Progenitor cell of endocrine pancreas (in vitro differentiated cells): ENCODE measurements around the gene OR6M1. TPM values are rescaled to one million over a fixed set of nuclear protein-coding genes. Genes with fewer than 3 reads are reported as not detected.
A peak's percentile ranks its signal among the peaks of the same experiment; 100 is the strongest.

ENCODE experiments used
- DNase-seq: peaks from one replicate; pipeline ENCODE4 v3.0.0; 2021; ENCODE audit warnings: low spot score; ENCODE audit not compliant: unreplicated experiment
- H3K27ac Mint-ChIP-seq: 2 replicates; pipeline ENCODE4 v1.8.0; 2021; ENCODE audit warnings: mild to moderate bottlenecking, moderate library complexity, mixed read lengths
- H3K27me3 Mint-ChIP-seq: 2 replicates; pipeline ENCODE4 v1.8.0; 2021; ENCODE audit warnings: mixed read lengths
- H3K36me3 Mint-ChIP-seq: 2 replicates; pipeline ENCODE4 v1.8.0; 2022; ENCODE audit warnings: mixed read lengths; ENCODE audit not compliant: insufficient read depth
- H3K4me1 Mint-ChIP-seq: 2 replicates; pipeline ENCODE4 v1.8.0; 2021; ENCODE audit warnings: low read depth, mixed read lengths
- H3K4me3 Mint-ChIP-seq: 2 replicates; pipeline ENCODE4 v1.8.0; 2021; ENCODE audit warnings: low read depth, mild to moderate bottlenecking, moderate library complexity, mixed read lengths
- H3K9me3 Mint-ChIP-seq: 2 replicates; pipeline ENCODE4 v1.8.0; 2021; ENCODE audit warnings: low read depth, mixed read lengths
- CTCF ChIP-seq: fragments of 200-600 bp; sonication (generic); IDR thresholded peaks from one replicate; pipeline ENCODE4 v1.5.0; 2021; ENCODE audit warnings: antibody characterized with exemption, mild to moderate bottlenecking; ENCODE audit not compliant: unreplicated experiment
- total RNA-seq: library from RNA; stranded (reverse); gene quantifications from 2 replicates; pipeline ENCODE4 v1.2.1, GENCODE V29; 2021

OR6M1 gene
- total RNA-seq, 1 donor from 2014 or later: not detected

- H3K9me3 Mint-ChIP-seq: peaks cover 12% of the 10 kb centered on the region
- no peak overlapping the region for H3K4me3 Mint-ChIP-seq
- DNase-seq: no peak
- H3K27me3 Mint-ChIP-seq: no peaks in the 10 kb centered on the region
- H3K4me1 Mint-ChIP-seq: peaks cover 29% of the 10 kb centered on the region
- H3K27ac Mint-ChIP-seq: peak overlapping the region; percentile 68
- no peak for TF ChIP-seq CTCF
- peaks cover 6% of the 10 kb centered on the region for H3K36me3 Mint-ChIP-seq
Observed at GRCh38 chr11:123796226-123796625, 9.9 kb downstream of the OR6M1 start.

GRCh38 chr11:123783536-123783935 is 22.6 kb downstream of the OR6M1 start:
- no peaks in the 10 kb centered on the region for H3K4me1 Mint-ChIP-seq
- no peak overlapping the region for H3K27ac Mint-ChIP-seq
- no peak overlapping the region for H3K4me3 Mint-ChIP-seq
- H3K9me3 Mint-ChIP-seq: peaks cover 9% of the 10 kb centered on the region
- no peaks in the 10 kb centered on the region for H3K27me3 Mint-ChIP-seq
- no peak for TF ChIP-seq CTCF
- H3K36me3 Mint-ChIP-seq: peaks cover 3% of the 10 kb centered on the region
- no peak for DNase-seq

GRCh38 chr11:123778511-123778910 is 27.6 kb downstream of the OR6M1 start:
- no peak for DNase-seq
- no peaks in the 10 kb centered on the region for H3K9me3 Mint-ChIP-seq

GRCh38 chr11:123775715-123776549 is 30.2 kb downstream of the OR6M1 start:
- Mint-ChIP-seq H3K4me3 (no peak overlapping the region), H3K9me3 (no peaks in the 10 kb centered on the region)
- DNase-seq: no peak

More at GRCh38 chr11:123778511-123778910, 27.6 kb downstream of the OR6M1 start:
- TF ChIP-seq CTCF: no peak
- no peaks in the 10 kb centered on the region for H3K27me3 Mint-ChIP-seq
- no peak overlapping the region for H3K27ac Mint-ChIP-seq
- H3K4me3 Mint-ChIP-seq: no peak overlapping the region
- peaks cover 5% of the 10 kb centered on the region for H3K4me1 Mint-ChIP-seq
- H3K36me3 Mint-ChIP-seq: no peaks in the 10 kb centered on the region

GRCh38 chr11:123775289-123775688 is 30.9 kb downstream of the OR6M1 start:
- no peak for DNase-seq
- Mint-ChIP-seq H3K9me3 (no peaks in the 10 kb centered on the region), H3K27me3 (no peaks in the 10 kb centered on the region), H3K4me1 (peaks cover 5% of the 10 kb centered on the region), H3K27ac (no peak overlapping the region), H3K36me3 (no peaks in the 10 kb centered on the region), H3K4me3 (no peak overlapping the region)
- no peak for TF ChIP-seq CTCF

More at GRCh38 chr11:123775715-123776549, 30.2 kb downstream of the OR6M1 start:
- no peak for TF ChIP-seq CTCF
- H3K36me3 Mint-ChIP-seq: no peaks in the 10 kb centered on the region
- H3K27me3 Mint-ChIP-seq: no peaks in the 10 kb centered on the region
- H3K4me1 Mint-ChIP-seq: peaks cover 5% of the 10 kb centered on the region
- H3K27ac Mint-ChIP-seq: no peak overlapping the region
